Right ventricle myocardium superior (tissue), 1 donor: Measurements from ENCODE around the gene GON4L. TPM values are rescaled to one million over a fixed set of nuclear protein-coding genes. Genes with fewer than 3 reads are reported as not detected.
A peak's percentile ranks its signal among the peaks of the same experiment; 100 is the strongest.

ENCODE experiments used
- ATAC-seq: fragments of 200-7000 bp; cut with Tn5 transposase; one replicate; pipeline ENCODE4 v1.9.1; 2020; ENCODE audit warnings: mild to moderate bottlenecking; ENCODE audit not compliant: poor library complexity
- DNase-seq: peaks from one replicate; pipeline ENCODE4 v3.0.0-alpha.2; 2020
- intact Hi-C: fragments of 100-400 bp; cut with DNase I; formaldehyde crosslinking; loops from one replicate; pipeline ENCODE4 v1.11.2; 2022
- total RNA-seq: library from RNA; stranded (reverse); fragmentation: NEBNext Ultra II Directional; extraction: Animal tissue kit (Norgen Biotek cat#: 25700); gene quantifications from one replicate; pipeline ENCODE4 v1.2.1, GENCODE V29; 2021
- donor health status: DM: no; HTN: yes; CAD: no; lungs with severe emphysema.

The GON4L gene
- total RNA-seq, 1 donor from 2014 or later, result 17.9 TPM

- intact Hi-C loops, result no loop called here
- no peak for ATAC-seq
Observed at GRCh38 chr1:155882235-155882634, 25.2 kb upstream of the GON4L start.

GRCh38 chr1:155880950-155881349 lies 23.9 kb upstream of the GON4L start:
- ATAC-seq (no peak), DNase-seq (no peak)
- intact Hi-C loops, result no loop called here

More at GRCh38 chr1:155882235-155882634, 25.2 kb upstream of the GON4L start:
- DNase-seq, result no peak

GRCh38 chr1:155880251-155880650 lies 23.2 kb upstream of the GON4L start:
- intact Hi-C loops, result no loop called here
- ATAC-seq (no peak), DNase-seq (no peak)

GRCh38 chr1:155877945-155878344 lies 20.9 kb upstream of the GON4L start:
- intact Hi-C loops, result no loop called here
- DNase-seq, result no peak
- no peak for ATAC-seq

DNA sequence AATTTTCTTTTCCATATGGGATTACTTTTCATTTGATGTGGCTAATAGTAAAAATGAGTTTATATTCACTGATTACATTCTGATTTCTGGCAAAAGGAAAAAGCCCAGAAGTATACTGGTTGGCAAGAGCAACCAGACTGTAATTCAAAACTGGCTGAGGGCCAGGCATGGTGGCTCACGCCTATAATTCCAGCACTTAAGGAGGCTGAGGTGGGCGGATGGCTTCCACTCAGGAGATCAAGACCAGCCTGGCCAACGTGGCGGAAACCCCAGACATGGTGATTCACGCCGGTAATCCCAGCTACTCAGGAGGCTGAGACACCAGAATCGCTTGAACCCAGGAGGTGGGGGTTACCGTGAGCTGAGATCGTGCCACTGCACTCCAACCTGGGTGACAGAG lies 16.8 kb upstream of the GON4L start:
- no peak for ATAC-seq
- intact Hi-C loops, result no loop called here

GRCh38 chr1:155872527-155872926 lies 15.5 kb upstream of the GON4L start:
- DNase-seq (no peak), ATAC-seq (no peak)
- intact Hi-C loops, result no loop called here

More for the DNA sequence above, 16.8 kb upstream of the GON4L start:
- DNase-seq, result no peak

DNA sequence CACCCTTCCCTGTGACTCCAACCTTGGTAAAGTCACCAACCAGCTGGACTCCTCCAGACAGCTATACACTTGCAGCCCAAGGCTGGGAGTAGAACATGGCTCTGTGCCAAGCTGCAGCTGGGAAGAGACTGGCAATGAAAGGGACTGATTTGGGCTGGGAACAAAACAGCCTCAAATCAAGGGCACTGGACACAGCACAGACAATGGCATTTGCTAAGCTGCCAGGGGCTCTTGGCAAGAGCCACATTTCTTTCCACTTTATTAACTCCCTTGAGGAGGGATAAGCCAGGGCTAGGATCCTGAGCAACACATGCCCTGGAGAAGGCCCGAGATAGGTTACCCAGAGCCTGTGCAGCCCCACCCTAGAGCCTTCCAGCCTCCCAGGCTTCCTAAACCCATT lies 14.4 kb upstream of the GON4L start:
- DNase-seq (peak; percentile 48), ATAC-seq (peak; percentile 81)
- intact Hi-C loops, result no loop called here

GRCh38 chr1:155867766-155868165 lies 10.8 kb upstream of the GON4L start:
- intact Hi-C loops, result no loop called here
- ATAC-seq, result no peak
- DNase-seq, result no peak

- DNase-seq (no peak), ATAC-seq (no peak)
- intact Hi-C loops, result no loop called here
Observed at GRCh38 chr1:155864393-155864792, 7.4 kb upstream of the GON4L start.

DNA sequence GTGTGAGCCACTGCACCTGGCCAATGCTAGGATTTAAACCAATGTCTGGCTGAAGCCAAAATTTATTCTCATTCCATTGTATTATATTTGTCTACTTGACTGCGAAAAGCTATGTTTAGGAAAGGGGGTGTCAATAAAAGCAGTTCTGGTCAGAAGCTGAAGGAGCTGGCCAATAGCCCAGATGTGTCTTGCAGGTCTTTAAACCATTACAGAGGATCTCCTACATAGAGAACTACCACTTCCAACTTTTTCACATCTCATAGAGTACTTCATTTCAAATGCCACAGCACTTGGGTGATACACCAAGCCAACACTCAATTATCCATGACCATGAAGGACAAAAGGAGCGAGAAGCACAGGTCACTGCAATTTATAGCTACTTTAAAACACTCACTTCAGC lies 4.9 kb upstream of the GON4L start:
- intact Hi-C loops, result no loop called here
- DNase-seq, result no peak
- ATAC-seq, result no peak

GRCh38 chr1:155860970-155861510 lies 4.0 kb upstream of the GON4L start:
- no peak for ATAC-seq
- intact Hi-C loops, result no loop called here
- DNase-seq, result no peak

DNA sequence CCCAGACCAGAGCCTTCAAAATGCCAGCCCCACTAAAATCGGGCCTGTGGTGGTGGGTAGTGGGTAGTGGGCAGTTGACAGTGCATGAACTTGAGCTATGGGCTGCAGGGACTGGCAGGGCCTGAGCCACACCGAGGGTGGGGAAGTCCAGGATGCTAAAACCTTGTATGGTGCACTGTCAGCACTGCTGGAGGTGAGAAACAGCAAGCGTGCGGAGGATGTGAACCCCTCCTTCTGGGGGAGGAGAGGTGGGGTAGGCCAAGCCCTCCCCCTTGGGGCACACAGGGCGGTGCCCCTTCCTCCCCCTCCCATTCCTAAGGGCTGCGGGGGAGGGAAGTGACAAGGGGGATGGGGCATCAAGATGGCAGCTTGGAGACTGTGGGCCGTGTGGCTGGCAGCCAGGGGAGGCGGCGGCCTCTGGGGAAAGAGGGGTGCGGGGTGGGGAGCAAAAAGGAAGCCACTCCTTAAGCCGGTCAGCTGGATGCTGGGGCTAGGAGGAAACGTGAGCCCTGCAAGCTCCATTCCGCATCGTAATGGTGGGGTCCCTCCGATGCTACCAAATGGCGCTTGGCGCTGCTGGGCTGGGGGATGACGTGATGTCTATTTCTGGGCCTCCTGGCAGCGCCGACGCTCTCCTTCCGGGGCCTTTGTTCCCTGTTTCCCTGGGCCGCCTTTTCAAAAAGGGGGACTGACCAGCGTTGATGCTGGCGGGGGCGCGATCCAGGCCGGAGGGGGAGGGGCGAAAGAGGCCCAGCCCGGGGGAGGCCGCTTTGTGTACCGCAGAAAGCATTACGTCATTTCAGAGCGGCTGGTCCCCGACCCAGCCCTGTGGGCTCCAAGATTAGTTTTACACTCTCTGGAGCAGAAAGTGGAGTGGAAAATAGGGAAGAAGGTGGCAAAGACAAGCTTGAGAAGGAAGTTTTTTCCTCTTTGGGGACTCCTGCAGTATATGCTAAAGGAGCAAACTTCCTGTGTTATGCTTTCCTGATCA lies 3.2 kb upstream of the GON4L start:
- ATAC-seq, result peak; percentile 63
- intact Hi-C loops, result no loop called here
- peak; percentile 90 for DNase-seq

- intact Hi-C loops, result no loop called here
- ATAC-seq (peak; percentile 95), DNase-seq (peak; percentile 97)
Observed at GRCh38 chr1:155859234-155859829, 2.3 kb upstream of the GON4L start, which contains the start of gene SYT11. Gene SYT11 (plus strand): TSS chr1:155859567. CDS start chr1:155859762, 195 bp downstream.

DNA sequence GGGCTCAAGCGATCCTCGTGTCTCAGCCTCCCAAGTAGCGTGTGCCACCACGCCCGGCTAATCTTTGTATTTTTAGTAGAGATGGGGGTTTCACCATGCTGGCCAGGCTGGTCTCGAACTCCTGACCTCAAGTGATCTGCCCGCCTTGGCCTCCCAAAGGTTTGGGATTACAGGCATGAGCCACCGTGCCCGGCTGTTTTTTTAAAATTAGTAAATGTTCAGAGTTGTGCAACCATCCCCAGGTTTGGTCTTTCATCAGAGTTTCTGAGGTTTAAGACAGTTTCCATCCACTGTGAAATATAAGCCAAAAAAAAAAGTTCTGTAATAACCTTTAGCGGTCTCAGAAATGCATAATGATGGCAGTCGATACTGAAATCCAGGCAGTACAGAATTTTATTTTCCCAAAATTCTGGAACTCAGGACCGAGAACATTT lies 1.8 kb upstream of the GON4L start:
- intact Hi-C loops, result no loop called here
- no peak for ATAC-seq
- DNase-seq, result no peak

- DNase-seq (no peak), ATAC-seq (no peak)
- intact Hi-C loops, result no loop called here
Observed at GRCh38 chr1:155856257-155856974, 598 bp downstream of the GON4L start.

- ATAC-seq (no peak), DNase-seq (no peak)
- intact Hi-C loops, result no loop called here
Observed at GRCh38 chr1:155850345-155850744, 6.7 kb downstream of the GON4L start.

DNA sequence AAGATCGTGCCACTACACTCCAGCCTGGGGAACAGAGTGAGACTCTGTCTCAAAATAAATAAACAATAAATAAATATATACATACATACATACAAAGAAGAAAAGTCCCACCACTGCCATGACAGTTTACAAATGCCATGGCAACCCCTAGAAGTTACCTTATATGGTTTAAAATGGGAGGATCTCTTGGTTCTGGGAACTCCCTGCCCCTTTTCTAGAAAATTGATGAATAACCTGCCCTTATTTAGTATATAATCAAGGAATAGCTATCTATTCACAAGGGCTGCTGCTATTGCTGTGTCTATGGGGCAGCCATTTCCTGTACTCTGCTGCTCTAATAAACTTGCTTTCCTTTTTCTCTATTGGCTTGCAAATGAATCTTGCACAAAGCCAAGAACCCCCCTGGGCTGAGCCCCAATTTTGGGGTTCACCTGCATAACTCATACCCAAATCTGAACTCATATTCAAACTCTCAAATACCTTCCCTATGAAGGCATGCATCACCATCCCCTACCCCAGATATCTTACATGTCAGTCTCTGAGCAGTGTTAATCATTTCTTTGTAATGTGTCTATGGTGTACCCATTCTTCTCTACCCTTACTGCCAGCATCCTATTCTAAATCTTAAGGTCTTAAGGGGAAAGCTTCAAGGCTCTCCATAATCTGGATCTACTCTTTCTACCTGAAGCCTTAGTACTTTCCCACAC lies 9.0 kb downstream of the GON4L start:
- ATAC-seq, result no peak
- intact Hi-C loops, result no loop called here
- no peak for DNase-seq

- intact Hi-C loops, result no loop called here
- no peak for ATAC-seq
Observed at GRCh38 chr1:155844860-155845421, 12.1 kb downstream of the GON4L start.

More at GRCh38 chr1:155844860-155845421, 12.1 kb downstream of the GON4L start:
- no peak for DNase-seq
